Activated CD8-positive, alpha-beta memory T cell treated with anti-CD3 and anti-CD28 coated beads, Interleukin-2, amount 50 U/mL, for 4 hours (primary cell): Measurements from ENCODE around the gene UGT2B7.
"Not testable (repeated sequence)": the region's sequence is repeated elsewhere in the genome, so short reads cannot be mapped to it uniquely, and the experiment has no call there.

Experiments used
- DNase-seq: peaks from one replicate; pipeline ENCODE4 v3.0.0-alpha.2; 2020

The UGT2B7 gene

GRCh38 chr4:69096111-69096656 is at the start of gene UGT2B7:
UGT2B7 (plus strand) TSS chr4:69096474; CDS start chr4:69096521, 47 bp downstream.
- no peak for DNase-seq

GRCh38 chr4:69049860-69050259 is 46.4 kb upstream of the UGT2B7 start:
- no peak for DNase-seq

DNA sequence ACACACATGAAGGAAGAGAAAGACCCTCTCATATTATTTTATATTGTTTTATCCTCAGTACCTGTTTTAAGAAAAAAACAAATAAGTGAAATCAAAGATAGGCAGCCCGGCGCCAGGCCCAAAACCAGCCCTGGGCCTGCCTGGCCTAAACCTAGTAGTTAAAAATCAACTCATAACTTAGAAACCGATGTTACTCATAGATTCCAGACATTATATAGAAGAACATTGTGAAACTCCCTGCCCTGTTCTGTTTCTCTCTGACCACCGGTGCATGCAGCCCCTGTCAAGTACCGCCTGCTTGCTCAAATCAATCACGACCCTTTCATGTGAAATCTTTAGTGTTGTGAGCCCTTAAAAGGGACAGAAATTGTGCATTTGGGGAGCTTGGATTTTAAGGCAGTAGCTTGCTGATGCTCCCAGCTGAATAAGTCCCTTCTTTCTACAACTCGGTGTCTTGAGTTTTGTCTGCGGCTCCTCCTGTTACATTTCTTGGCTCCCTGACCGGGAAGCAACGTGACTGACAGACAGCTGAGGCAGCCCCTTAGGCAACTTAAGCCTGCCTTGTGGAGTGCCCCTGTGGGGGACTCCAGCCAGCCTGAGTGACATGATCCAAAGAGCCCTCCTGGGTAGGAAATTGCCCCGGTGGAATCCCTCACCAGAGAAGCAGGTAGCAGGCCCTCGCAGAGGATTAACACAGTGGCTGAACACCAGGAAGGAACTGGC is 45.3 kb upstream of the UGT2B7 start:
- DNase-seq: not testable (repeated sequence)

DNA sequence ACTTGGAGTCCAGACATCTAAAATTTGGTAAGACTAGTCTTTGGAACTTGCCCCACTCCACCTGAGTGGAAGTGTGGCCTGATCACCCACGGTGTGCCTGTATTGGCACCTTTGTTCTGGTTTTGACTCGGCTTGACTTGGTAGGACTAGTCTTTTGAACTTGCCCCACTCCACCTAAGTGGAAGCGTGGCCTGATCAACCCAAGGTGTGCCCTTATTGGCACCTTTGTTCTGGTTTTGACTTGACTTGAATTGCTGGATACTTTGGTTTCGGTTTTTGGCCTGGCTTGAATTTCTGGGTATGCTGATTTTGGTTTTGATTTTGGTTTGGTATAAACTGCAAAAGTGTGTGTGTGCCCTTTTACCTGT is 44.7 kb upstream of the UGT2B7 start:
- DNase-seq: no peak

DNA sequence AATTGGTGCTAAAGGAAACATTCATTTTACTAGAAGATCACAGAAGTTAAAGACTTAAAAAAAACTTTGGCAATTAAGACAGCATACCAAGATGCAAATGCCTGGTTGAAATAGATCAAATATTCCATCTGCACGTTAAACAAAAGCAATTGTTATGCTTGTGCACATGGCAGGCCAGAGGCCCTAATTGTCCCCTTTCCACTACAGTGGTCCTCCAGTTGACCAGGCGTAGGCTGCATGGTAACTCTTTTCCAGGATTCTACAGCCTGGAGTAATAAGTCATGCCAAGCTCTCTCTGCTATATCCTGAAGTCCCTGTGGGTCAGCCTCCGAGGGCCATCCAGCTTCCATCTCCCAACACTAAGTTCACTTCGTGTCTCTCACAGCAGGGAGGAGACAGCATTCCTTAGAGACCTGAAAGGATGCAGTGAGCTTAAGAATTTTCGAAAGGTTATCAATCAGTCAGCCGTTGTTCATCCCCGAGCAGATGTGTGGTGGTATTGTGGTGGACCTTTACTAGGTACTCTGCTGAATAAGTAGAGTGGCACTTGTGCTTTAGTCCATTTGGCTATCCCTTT is 42.9 kb upstream of the UGT2B7 start:
- DNase-seq: not testable (repeated sequence)

DNA sequence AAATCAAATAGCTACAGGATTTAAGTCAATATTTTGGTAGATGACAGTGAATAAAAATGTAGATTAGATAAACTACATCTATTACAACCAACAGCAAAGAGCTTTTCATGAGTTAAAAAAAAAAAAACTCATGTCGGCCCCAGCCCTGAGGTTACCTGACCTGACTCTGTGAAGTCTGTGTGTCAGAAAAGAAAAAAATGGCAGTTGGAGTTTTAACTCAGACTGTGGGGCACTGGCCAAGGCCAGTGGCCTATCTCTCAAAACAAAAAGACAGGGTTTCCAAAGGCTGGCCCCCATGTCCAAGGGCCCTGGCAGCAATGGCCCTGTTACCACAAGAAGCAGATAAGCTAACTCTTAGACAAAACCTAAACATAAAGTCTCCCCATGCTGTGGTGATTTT is 42.2 kb upstream of the UGT2B7 start:
- not testable (repeated sequence) for DNase-seq

- DNase-seq: no peak
Measured at GRCh38 chr4:69054578-69055200, 41.6 kb upstream of the UGT2B7 start.

DNA sequence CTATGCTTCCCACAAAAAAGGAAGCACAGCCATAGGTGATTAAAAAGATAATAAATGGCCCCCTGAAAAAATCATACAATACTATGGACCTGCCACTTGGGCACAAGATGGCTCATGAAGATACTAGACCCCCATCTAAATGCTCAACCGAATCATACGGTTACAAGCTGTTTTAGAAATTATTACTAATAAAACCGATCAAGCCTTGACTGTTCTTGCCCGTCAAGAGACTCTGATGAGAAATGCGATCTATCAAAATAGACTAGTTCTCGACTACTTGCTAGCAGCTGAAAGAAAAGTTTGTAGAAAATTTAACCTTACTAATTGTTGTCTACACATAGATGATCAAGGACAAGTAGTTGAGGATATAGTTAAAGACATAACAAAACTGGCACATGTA is 40.1 kb upstream of the UGT2B7 start:
- DNase-seq: no peak

- DNase-seq: no peak
Measured at GRCh38 chr4:69056921-69057550, 39.2 kb upstream of the UGT2B7 start.

- DNase-seq: no peak
Measured at GRCh38 chr4:69057620-69058409, 38.5 kb upstream of the UGT2B7 start.

- no peak for DNase-seq
Measured at GRCh38 chr4:69058410-69059059, 37.7 kb upstream of the UGT2B7 start.

- no peak for DNase-seq
Measured at GRCh38 chr4:69060651-69061308, 35.5 kb upstream of the UGT2B7 start.

DNA sequence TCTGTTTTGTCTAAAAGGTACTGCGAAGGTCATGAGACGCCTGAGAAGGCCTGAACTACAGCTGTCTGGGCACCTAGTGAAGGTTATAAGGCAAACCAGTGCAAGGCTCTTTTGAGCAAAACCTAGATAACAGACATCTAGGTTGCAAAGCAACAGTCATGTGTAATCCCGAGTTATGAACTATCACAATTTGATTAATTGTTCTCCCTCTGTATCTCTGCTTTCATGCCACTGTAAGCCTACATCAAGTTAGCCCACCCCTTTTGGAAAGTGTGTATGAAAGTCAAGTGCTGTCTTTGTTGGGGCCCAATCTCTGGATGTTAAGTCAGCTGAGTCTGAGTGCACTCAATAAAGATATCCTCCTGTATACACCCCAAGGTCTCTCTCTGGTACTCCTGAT is 31.9 kb upstream of the UGT2B7 start:
- DNase-seq: no peak

DNA sequence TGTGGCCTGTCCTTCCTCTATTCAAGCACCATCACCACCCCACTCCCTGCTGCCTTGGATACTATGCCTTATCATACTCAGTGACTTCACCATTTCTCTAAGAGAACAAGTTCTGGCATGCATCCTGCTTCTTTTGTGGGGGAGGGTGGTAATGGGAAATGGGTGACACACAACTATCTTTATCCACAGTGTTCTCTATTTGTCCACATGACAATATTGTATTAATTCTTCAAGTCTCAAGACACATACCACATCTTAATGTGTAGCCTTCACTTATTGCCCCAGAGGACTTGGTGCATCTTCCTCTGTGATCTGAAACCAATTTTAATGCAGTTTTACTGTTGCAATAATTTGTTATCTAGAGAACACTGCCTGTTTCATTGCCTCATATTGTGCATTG is 29.3 kb upstream of the UGT2B7 start:
- DNase-seq: no peak

DNA sequence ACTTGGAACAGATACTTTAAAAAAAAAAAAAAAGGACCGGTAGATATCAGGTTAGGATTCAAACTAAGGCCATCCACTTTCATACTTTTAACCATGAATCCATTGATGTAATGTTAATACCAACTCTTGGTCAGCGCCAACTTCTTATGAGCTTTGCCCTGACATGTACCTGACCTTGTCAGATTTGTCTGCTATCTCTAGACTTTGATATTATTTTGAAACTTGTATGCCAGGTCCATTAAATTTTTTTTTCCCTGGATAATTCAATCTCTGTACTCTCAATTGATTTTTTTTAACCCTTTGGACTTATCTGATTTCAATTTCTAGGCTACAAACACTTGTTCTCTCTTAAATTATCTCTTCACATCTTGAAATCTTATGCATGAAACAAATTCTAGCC is 27.2 kb upstream of the UGT2B7 start:
- no peak for DNase-seq

DNA sequence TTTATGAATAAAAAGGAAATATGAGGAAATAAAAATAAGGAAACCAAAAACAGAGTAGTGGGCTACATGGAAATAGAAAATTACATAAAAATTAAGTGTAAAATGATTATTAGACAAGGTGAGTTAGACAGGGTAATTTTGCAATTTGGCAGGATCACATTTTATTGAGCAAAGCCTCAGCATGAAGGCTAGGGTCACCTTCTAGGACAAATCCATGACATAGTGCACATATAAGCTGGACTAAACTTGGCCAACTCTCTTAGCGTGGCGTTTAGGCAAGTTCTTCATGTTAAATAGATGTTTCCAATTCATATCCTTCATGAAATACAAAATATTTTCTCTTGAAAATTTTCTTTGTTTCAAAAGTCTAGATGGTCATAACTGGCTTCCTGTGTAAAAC is 25.7 kb upstream of the UGT2B7 start:
- no peak for DNase-seq

DNA sequence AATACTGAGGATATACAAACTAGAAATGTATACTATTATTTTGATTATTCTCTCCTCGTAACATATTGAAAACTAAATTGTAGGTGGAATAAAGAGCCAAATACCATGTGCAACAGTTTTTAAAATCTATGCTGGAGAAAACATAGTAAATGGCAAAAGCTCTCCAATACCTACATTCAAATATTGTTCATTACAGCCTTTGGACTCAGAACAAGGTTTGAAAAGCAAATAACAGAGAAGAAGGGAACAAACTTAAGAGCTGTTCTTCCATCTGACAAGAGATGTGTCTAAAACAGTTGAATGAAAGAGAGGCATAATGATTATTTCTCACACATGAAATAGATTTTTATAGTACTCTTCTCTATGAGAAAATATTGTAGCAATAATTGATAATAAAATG is 25.0 kb upstream of the UGT2B7 start:
- DNase-seq: no peak

- DNase-seq: no peak
Measured at GRCh38 chr4:69073375-69073774, 22.9 kb upstream of the UGT2B7 start.

- no peak for DNase-seq
Measured at GRCh38 chr4:69075061-69075792, 21.0 kb upstream of the UGT2B7 start.

DNA sequence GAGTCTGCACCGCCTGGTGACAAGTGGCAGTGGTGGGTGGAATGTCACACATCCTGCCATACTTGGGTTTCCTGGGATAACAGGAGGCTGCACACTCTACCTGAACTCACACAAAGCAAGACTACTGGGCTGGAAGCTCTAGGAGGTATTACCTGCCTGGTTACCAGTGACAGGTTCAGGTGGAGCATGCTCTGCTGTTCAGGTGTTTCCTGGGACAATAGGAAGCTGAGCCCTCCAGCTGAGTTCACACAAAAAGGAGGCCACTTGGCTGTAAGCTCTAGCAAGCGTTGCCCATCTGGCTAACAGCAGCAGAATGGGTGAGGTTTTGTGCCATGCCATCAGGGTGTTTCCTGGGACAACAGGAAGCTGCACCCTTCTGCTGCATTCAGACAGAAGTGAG is 17.4 kb upstream of the UGT2B7 start:
- DNase-seq: no peak

DNA sequence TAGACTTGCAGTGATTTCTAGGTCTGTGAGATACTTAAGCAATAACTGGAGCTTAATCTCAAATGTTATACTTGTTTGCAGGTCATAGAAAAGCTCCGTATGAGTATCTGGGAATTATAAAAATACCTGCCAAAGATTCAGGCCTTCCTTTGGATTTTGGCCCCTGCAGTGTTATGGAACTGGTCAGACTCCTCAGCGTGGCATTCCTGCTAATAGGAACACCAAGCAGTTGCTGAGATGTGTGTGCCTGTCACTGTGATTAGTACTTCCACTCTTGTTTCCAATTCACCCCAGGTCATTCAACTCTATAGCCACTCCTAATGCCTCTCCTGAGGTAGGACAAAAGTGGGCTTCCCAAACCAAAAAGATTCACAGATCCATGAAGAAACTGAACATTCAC is 7.8 kb upstream of the UGT2B7 start:
- DNase-seq: no peak
